Memory B cell (primary cell): ENCODE data around the gene MAPK8IP3.
A peak's percentile ranks its signal among the peaks of the same experiment; 100 is the strongest.

Experiments
- ATAC-seq: fragments of 150-1000 bp; cut with Tn5 transposase; 2 replicates; pipeline ENCODE4 v1.10.0; 2021; ENCODE audit warnings: low read depth, mild to moderate bottlenecking, moderate library complexity
- DNase-seq, 2 donors: peaks; one replicate each; pipeline ENCODE4 v3.0.0; 2022; ENCODE audit warnings: low spot score in 2 of 2
- H3K27ac Mint-ChIP-seq: one replicate; pipeline ENCODE4 v1.8.0; 2022; ENCODE audit warnings: mild to moderate bottlenecking, moderate library complexity, mixed read lengths
- H3K27me3 Mint-ChIP-seq: one replicate; pipeline ENCODE4 v1.8.0; 2022; ENCODE audit warnings: mixed read lengths
- H3K36me3 Mint-ChIP-seq: one replicate; pipeline ENCODE4 v1.8.0; 2022; ENCODE audit warnings: mild to moderate bottlenecking, mixed read lengths
- H3K4me1 Mint-ChIP-seq: one replicate; pipeline ENCODE4 v1.8.0; 2022; ENCODE audit warnings: mixed read lengths
- H3K4me3 Mint-ChIP-seq: one replicate; pipeline ENCODE4 v1.8.0; 2022; ENCODE audit warnings: mild to moderate bottlenecking, moderate library complexity, mixed read lengths
- H3K9me3 Mint-ChIP-seq: one replicate; pipeline ENCODE4 v1.8.0; 2022; ENCODE audit warnings: mixed read lengths

The MAPK8IP3 gene

GRCh38 chr16:1777375-1778199 lies 71.6 kb downstream of the MAPK8IP3 start:
- Mint-ChIP-seq H3K9me3 (no peaks in the 10 kb centered on the region), H3K4me3 (no peak overlapping the region), H3K4me1 (peaks cover 8% of the 10 kb centered on the region), H3K36me3 (peaks cover 2% of the 10 kb centered on the region), H3K27ac (no peak overlapping the region), H3K27me3 (no peaks in the 10 kb centered on the region)
- DNase-seq (no peak), ATAC-seq (no peak)

DNA sequence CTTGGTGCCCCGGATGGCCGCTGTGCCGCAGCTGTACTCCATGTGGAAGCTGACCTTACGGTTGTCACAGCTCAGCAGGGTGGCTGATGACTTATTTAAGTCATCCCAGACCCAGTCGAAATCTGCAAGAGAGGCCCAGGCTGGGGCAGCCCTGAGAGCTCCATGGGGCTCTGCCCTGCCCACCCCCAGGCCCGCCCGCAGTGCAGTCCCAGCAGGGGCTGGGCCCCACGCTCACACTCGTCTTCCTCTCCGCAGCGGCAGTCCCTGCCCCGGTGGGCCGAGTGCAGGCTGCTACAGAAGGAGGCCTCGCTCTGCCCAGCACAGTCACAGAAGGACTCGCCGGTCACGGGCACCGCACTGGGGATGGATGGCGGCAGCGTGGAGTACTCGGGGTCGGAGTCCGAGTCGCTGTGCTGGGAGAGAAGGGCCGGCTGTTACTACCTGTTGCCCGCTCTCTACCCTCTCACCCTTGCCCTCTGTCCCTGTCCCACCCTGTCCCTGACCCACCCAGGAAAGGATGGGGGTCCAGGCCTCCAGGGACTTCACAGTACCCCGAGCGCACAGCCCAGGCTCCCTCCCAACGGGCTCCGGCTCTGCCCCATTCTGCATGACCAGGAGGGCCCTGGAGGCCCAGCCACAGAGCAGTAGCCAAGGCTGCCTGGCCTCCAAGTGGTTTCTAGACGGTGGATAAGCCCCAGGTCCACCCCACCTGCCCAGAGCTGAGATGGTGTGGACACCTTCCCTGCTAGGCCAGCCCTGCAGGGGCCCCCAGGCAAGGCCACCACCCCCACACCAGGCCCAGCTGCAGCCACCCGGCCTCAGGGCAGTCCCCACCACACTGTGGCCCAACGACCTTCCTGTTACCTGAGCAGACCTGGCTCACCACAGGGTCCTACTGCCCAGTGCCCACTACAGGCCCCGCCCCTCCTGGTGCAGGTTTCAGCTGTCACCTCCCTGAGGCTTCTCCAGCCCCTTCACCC lies 72.5 kb downstream of the MAPK8IP3 start:
- ATAC-seq (no peak), DNase-seq (no peak)
- no peaks in the 10 kb centered on the region for H3K9me3 Mint-ChIP-seq
- peaks cover 11% of the 10 kb centered on the region for H3K4me1 Mint-ChIP-seq
- H3K4me3 Mint-ChIP-seq, result no peak overlapping the region
- no peaks in the 10 kb centered on the region for H3K27me3 Mint-ChIP-seq
- H3K27ac Mint-ChIP-seq, result no peak overlapping the region
- H3K36me3 Mint-ChIP-seq, result peaks cover 2% of the 10 kb centered on the region

DNA sequence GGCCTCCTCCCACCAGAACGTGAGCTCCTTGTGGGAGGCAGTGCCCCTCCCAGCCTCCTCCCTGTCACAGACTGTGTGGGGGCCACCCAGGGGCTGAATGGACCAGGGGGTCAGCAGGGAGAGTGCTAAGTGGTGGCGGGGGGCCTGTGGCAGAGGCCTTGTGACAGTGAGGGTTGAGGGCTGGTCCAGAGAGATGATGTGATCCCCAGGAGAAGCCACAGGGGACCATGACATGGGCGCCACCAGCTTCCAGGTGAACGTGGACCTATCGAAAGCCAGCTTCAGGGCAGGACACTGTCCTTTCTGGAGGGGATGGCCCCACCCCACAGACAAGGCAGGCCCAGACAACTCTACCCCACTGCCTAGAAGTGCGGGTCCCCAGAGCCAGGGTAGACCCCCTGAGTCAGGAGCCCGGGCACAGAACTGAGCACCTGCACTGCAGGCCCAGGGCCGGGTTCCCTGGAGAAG lies 73.3 kb downstream of the MAPK8IP3 start:
- no peak for ATAC-seq
- Mint-ChIP-seq H3K36me3 (peaks cover 2% of the 10 kb centered on the region), H3K27me3 (no peaks in the 10 kb centered on the region), H3K4me3 (no peak overlapping the region), H3K4me1 (peaks cover 11% of the 10 kb centered on the region), H3K9me3 (no peaks in the 10 kb centered on the region), H3K27ac (no peak overlapping the region)
- no peak for DNase-seq

DNA sequence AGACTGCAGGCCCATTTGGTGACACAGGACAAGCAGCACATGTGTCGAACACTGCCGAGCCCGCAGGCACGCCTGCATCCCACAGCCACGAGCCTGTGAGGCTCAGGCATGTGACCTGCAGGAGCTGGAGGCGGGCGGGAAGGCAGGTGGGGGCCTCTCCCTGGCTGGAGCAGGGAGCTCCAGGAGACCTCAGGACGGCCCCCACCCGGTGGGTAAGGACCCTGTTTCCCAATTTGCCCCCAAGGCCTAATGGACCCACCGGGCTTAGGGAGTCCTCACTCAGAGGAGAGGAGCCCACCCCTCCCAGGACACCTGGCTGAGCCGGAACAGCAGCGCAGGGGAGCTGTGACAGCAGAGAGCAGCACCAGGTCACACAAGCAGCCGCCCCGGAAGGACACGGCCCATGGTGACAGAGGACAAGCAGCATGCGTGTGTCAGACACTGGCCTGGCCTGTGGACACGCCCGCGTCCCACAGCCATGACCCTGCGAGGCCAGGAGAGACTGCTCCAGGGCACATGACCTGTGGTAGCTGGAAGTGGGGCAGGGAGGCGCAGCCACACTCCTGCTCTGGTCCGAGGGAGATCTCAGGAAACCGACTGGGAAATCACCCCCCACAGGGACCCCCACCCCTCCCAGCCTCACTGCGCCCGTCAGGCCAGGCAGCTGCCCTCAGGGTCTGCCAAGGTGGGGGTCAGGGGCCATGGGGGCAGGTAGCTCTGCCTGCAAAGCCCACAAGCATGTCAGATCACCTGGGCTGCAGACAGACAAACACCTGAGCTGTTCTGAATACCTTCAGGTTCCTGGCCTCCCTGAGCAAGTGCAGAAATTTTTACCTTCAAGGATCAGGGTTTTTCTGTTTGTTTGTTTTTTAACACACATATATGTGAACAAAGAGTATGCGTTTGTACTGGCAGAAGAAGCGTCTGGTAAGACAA lies 74.0 kb downstream of the MAPK8IP3 start:
- no peak for ATAC-seq
- Mint-ChIP-seq H3K9me3 (no peaks in the 10 kb centered on the region), H3K4me3 (no peak overlapping the region), H3K27me3 (no peaks in the 10 kb centered on the region), H3K4me1 (peaks cover 12% of the 10 kb centered on the region), H3K36me3 (peaks cover 2% of the 10 kb centered on the region), H3K27ac (no peak overlapping the region)
- no peak for DNase-seq

GRCh38 chr16:1780677-1781072 lies 74.7 kb downstream of the MAPK8IP3 start:
- DNase-seq (no peak), ATAC-seq (no peak)
- Mint-ChIP-seq H3K4me1 (peaks cover 13% of the 10 kb centered on the region), H3K36me3 (peaks cover 2% of the 10 kb centered on the region), H3K9me3 (no peaks in the 10 kb centered on the region), H3K27ac (no peak overlapping the region), H3K4me3 (peak overlapping the region; percentile 14), H3K27me3 (no peaks in the 10 kb centered on the region)

DNA sequence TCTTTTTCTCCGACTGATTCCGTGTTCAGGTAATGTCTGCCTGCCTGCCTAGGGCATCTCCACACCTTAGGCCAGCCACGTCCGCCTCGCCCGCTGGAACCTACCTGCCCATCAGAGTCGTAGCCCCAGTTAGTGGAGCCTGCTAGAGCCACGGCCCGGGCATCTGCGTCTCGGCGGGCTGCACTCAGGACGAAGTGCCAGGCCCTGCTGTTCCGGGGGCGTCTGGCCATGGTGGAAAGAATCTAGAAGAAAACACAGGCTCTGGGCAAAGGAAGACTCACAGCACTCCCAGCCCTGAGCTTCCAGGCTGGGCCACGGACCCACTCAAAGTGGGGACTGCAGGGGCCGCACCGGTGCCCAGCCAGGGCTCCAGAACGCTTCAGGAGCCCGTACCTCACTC lies 75.3 kb downstream of the MAPK8IP3 start:
- no peak for ATAC-seq
- Mint-ChIP-seq H3K4me3 (peak overlapping the region; percentile 83), H3K27me3 (no peaks in the 10 kb centered on the region), H3K36me3 (peaks cover 2% of the 10 kb centered on the region), H3K4me1 (peaks cover 13% of the 10 kb centered on the region), H3K9me3 (no peaks in the 10 kb centered on the region), H3K27ac (peak overlapping the region; percentile 43)
- peak in 1 of 2 donors; percentile 10 for DNase-seq

- peaks cover 2% of the 10 kb centered on the region for H3K36me3 Mint-ChIP-seq
Measured at GRCh38 chr16:1781758-1782407, 75.9 kb downstream of the MAPK8IP3 start.

DNA sequence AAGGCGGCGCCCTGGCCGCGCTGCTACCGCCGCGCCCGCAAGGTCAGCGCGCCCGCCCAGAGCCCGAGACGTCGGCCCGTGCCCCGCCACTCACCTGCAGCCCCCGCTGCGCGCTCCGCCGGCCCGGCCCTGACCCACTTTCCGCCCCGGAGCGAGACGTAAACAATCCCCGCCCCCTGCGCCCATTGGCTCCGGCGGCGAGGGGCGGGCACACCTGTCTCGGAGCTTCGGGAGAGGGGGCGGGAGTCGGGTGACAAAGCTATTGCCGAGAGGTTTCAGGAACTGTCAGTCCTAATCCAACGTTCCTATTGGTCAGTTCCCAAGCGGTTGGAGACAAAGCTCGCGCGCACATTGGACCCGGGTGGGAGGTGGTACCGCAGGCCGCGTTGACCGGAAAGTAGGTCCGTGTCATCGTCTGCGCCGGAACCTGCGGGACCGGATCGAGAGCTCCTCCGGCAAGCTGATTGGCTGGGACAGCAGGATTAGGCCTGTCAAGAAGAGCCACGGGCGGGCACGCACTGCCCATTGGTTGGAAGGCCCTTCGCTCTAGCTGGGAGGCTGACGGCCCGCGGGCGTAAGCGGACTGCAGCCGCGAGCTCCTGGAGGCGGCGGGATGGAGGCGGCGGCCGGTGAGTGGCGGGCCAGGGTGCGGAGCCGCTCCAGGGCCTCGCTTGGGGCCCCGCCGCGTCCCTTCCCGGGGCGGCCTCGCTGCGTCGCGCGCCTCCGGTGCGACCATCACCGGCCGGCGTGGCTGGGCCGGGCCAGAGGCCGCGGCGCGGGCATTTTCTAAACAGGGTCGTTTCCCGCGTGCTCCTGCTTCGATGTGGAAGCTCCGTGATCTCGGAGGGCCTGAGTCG lies 76.6 kb downstream of the MAPK8IP3 start, which contains the start of the genes NUBP2 and SPSB3:
TSS of gene NUBP2 (plus strand) at position 553 of the 857 bp plus-strand sequence. CDS start at position 614, 61 bp downstream.
TSS of gene SPSB3 (minus strand) at position 164 of the 857 bp plus-strand sequence. CDS start 1,088 bp downstream, outside the sequence.
- Mint-ChIP-seq H3K9me3 (no peaks in the 10 kb centered on the region), H3K27ac (peak within 1 kb of the TSS; percentile 43), H3K4me1 (peaks cover 13% of the 10 kb centered on the region), H3K27me3 (no peaks in the 10 kb centered on the region), H3K36me3 (peaks cover 2% of the 10 kb centered on the region), H3K4me3 (peak within 1 kb of the TSS; percentile 88)
- peak; percentile 90 to 94 for DNase-seq
- peak; percentile 84 for ATAC-seq

More at GRCh38 chr16:1781758-1782407, 75.9 kb downstream of the MAPK8IP3 start:
- Mint-ChIP-seq H3K4me1 (peaks cover 13% of the 10 kb centered on the region), H3K4me3 (peak overlapping the region; percentile 88), H3K9me3 (no peaks in the 10 kb centered on the region), H3K27me3 (no peaks in the 10 kb centered on the region), H3K27ac (peak overlapping the region; percentile 43)
- ATAC-seq, result peak; percentile 8
- DNase-seq, result no peak

- DNase-seq, result no peak
- Mint-ChIP-seq H3K27ac (no peak overlapping the region), H3K9me3 (no peaks in the 10 kb centered on the region), H3K36me3 (peaks cover 4% of the 10 kb centered on the region), H3K4me3 (peak overlapping the region; percentile 57), H3K4me1 (peaks cover 12% of the 10 kb centered on the region), H3K27me3 (no peaks in the 10 kb centered on the region)
- ATAC-seq, result no peak
Measured at GRCh38 chr16:1784977-1785845, 79.2 kb downstream of the MAPK8IP3 start.

DNA sequence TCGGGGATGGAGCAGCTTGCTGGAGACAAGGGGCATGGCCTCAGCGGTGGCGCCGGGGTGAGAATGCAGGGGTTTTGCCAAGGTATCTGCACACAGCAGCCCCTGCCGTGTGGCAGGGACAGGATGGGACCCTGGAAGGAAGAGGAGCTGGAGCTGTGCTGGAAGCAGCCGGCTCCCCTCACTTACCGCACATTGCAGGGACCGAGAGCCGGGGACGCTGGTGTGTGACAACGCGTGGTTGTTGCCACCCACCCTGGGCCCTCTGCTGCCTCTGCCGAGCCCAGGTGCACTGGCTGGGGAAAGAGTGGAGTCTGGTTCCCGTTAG lies 79.8 kb downstream of the MAPK8IP3 start:
- no peaks in the 10 kb centered on the region for H3K27me3 Mint-ChIP-seq
- no peaks in the 10 kb centered on the region for H3K9me3 Mint-ChIP-seq
- H3K27ac Mint-ChIP-seq, result no peak overlapping the region
- peaks cover 12% of the 10 kb centered on the region for H3K4me1 Mint-ChIP-seq
- DNase-seq (no peak), ATAC-seq (no peak)
- no peak overlapping the region for H3K4me3 Mint-ChIP-seq
- peaks cover 4% of the 10 kb centered on the region for H3K36me3 Mint-ChIP-seq

- Mint-ChIP-seq H3K9me3 (no peaks in the 10 kb centered on the region), H3K27me3 (no peaks in the 10 kb centered on the region), H3K36me3 (peaks cover 4% of the 10 kb centered on the region), H3K27ac (no peak overlapping the region), H3K4me3 (no peak overlapping the region), H3K4me1 (peaks cover 12% of the 10 kb centered on the region)
- no peak for ATAC-seq
- DNase-seq, result no peak
Measured at GRCh38 chr16:1786242-1787055, 80.5 kb downstream of the MAPK8IP3 start.
